ENCODE measurements around the gene MLN. TPM values are rescaled to one million over a fixed set of nuclear protein-coding genes. Genes with fewer than 3 reads are reported as not detected.

Gene MLN
- total and polyA plus RNA-seq, 7 experiments from 2014 or later: not detected

- H3K4me1 Mint-ChIP-seq: peaks cover 0 to 5% (median 4%) of the 10 kb centered on the region in 7 donors
- H3K27ac Mint-ChIP-seq: no peak overlapping the region
- no peak overlapping the region for H3K27ac ChIP-seq (ENCODE audit: low read depth, low read length)
- ChIA-PET CTCF (interaction anchor here (0.6 to 5.7 kb wide), 10 partner anchors 9 to 306 kb away, joined by 3 to 30 read pairs (median 4); partner anchors contain the start of gene UQCC2), POLR2A (interaction anchor here (1.0 kb wide), 2 partner anchors 152 to 160 kb away, joined by 3 read pairs; no protein-coding TSS in a partner anchor)
- no peak for ATAC-seq
- intact Hi-C loops (cut with micrococcal nuclease): loop anchor here (1.0 to 2.0 kb wide), 5 partner anchors 26 to 409 kb away; partner anchors contain the start of gene UQCC2 (in 2 of the 2)
- no peak for DNase-seq
- H3K36me3 Mint-ChIP-seq: no peaks in the 10 kb centered on the region
- no peaks in the 10 kb centered on the region for H3K4me1 ChIP-seq (ENCODE audit: control insufficient read depth in 2 of 2, insufficient read depth in 2 of 2, low read length in 2 of 2)
- no peaks in the 10 kb centered on the region for H3K9me3 ChIP-seq (ENCODE audit: control insufficient read depth in 2 of 3, low read length in 3 of 3)
- H3K36me3 ChIP-seq (ENCODE audit: control insufficient read depth in 2 of 3, insufficient read depth in 3 of 3, low read length in 3 of 3): no peaks in the 10 kb centered on the region
- no peak overlapping the region for H3K4me3 ChIP-seq (ENCODE audit: low read length)
- no peaks in the 10 kb centered on the region for H3K27me3 ChIP-seq (ENCODE audit: control insufficient read depth in 2 of 2, insufficient read depth in 2 of 2, low read length in 2 of 2)
- no peak overlapping the region for H3K4me3 Mint-ChIP-seq
- H3K27me3 Mint-ChIP-seq: peaks cover 4 to 23% (median 12%) of the 10 kb centered on the region in 5 donors
- no peaks in the 10 kb centered on the region for H3K9me3 Mint-ChIP-seq
Measured at GRCh38 chr6:33744895-33745546, 58.8 kb downstream of the MLN start.

Other genes starting within 250 kb of the MLN start
- gene BAK1, start 223.7 kb downstream of the MLN start, total RNA-seq: 10 to 100 TPM; 16.9 to 78.8 (median 22.0) TPM
- gene BAK1, start 223.7 kb downstream of the MLN start, polyA plus RNA-seq: 10 to 100 TPM in 1 of 2 donors, 1 to 10 TPM in 1; 9.6 to 21.7 TPM
- gene ITPR3, start 182.7 kb downstream of the MLN start, total RNA-seq: 10 to 100 TPM; 35.6 to 65.7 (median 47.7) TPM
- gene ITPR3, start 182.7 kb downstream of the MLN start, polyA plus RNA-seq: 1 to 10 TPM; 1.7 to 7.3 TPM
- 10 to 100 TPM; 15.7 to 79.8 (median 23.0) TPM for gene UQCC2, start 92.3 kb downstream of the MLN start, total RNA-seq
- 10 to 100 TPM; 34.1 to 50.0 TPM for gene UQCC2, start 92.3 kb downstream of the MLN start, polyA plus RNA-seq
- not detected for gene IP6K3, start 57.1 kb downstream of the MLN start, total RNA-seq
- not detected for gene IP6K3, start 57.1 kb downstream of the MLN start, polyA plus RNA-seq
- gene LEMD2, start 14.9 kb downstream of the MLN start, total RNA-seq: 100 to 1,000 TPM in 4 of 5 experiments, 10 to 100 TPM in 1; 71.4 to 124 (median 118) TPM
- 10 to 100 TPM; 27.0 to 46.6 TPM for gene LEMD2, start 14.9 kb downstream of the MLN start, polyA plus RNA-seq

All from naive thymus-derived CD4-positive, alpha-beta T cell (primary cell).